Stimulated activated CD8-positive, alpha-beta memory T cell treated with anti-CD3 and anti-CD28 coated beads, Interleukin-12 subunit alpha, Interleukin-12 subunit beta, amount 100 ng/mL, for 24 hours (primary cell): ENCODE data around the gene GCAT.
A peak's percentile ranks its signal among the peaks of the same experiment; 100 is the strongest.

Source experiments
- DNase-seq: peaks from one replicate; pipeline ENCODE4 v3.0.0-alpha.2; 2020; ENCODE audit errors: extremely low read depth

Gene GCAT

GRCh38 chr22:37809672-37810333 is 2.1 kb downstream of the GCAT start:
- no peak for DNase-seq

DNA sequence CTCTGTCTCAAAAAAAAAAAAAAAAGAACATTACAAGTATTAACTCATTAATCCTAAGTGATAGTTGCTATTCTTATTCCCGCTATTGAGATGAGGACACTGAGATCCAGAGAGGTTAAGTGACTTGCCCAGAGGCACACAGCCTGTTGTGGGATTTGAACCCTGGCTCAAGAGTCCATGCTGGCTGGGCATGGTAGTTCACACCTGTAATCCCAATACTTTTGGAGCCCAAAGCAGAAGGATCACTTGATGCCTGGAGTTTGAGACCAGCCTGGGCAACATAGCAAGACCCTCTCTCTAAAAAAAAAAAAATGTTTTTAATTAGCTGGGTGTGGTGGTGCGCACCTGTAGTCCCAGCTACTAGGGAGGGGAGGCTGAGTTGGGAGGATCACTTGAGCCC is 4.1 kb downstream of the GCAT start:
- no peak for DNase-seq

- no peak for DNase-seq
Measured at GRCh38 chr22:37812869-37813678, 5.3 kb downstream of the GCAT start.

- DNase-seq, result no peak
Measured at GRCh38 chr22:37815593-37815992, 7.9 kb downstream of the GCAT start.

- DNase-seq, result no peak
Measured at GRCh38 chr22:37816543-37817180, 8.9 kb downstream of the GCAT start.

- DNase-seq, result peak; percentile 49
Measured at GRCh38 chr22:37817705-37818408, 10.1 kb downstream of the GCAT start.

DNA sequence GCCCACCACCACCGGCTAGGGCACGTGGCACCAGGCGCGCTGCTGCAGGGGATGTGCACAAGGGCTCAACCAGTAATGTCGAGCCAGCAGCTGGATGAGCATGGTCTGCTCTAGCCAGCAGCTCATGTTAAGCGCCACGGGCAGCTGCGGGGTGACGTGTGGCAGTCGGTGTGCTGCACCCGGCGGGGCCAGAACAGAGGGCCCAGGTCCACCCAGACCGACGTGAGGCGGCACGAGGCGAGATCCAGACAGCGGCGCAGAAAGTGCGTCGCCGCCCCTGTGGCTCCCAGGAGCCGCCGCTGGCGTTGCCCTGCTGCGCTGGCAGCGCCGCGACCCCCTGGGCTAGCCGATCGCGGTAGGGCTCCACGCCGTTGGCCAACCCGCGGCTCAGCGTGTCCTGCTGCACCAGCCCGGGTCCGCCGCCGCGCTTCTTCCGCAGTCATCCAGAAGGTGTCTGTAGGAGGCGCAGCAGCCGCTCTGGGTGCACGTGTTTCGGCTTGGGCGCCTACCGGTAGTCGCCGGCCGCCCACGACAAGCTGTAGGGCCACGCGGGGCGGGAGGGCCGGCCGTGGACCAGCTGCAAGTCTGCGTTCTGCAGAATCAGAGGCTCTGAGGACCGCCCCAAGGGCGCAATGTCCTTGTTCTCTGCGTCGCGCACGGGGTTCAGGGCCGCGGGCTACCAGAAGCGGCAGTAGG is 10.8 kb downstream of the GCAT start:
- peak; percentile 28 for DNase-seq

DNA sequence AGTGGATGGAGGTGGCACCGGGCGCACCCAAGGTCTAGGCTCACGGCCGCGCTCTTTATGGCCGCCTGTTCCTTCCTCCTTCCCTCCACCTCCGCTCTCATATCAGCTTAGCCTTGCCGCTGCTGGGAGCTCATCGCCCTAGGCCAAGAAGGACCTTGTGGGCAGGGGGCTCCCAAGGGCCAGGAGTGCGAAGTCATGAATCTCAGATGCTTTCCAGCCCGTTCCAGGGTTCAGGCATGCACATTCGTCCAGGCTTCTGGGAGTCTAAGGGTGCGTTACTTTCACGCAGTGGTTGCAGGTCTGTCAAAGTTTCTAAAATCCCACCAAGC is 11.3 kb downstream of the GCAT start:
- no peak for DNase-seq

GRCh38 chr22:37820350-37820749 is 12.6 kb downstream of the GCAT start:
- no peak for DNase-seq

- no peak for DNase-seq
Measured at GRCh38 chr22:37822079-37822833, 14.5 kb downstream of the GCAT start.

GRCh38 chr22:37823134-37823985 is 15.6 kb downstream of the GCAT start, which contains the start of gene GALR3:
Gene GALR3 (plus strand): TSS chr22:37823382. CDS start chr22:37823407, 25 bp downstream.
- DNase-seq, result no peak

DNA sequence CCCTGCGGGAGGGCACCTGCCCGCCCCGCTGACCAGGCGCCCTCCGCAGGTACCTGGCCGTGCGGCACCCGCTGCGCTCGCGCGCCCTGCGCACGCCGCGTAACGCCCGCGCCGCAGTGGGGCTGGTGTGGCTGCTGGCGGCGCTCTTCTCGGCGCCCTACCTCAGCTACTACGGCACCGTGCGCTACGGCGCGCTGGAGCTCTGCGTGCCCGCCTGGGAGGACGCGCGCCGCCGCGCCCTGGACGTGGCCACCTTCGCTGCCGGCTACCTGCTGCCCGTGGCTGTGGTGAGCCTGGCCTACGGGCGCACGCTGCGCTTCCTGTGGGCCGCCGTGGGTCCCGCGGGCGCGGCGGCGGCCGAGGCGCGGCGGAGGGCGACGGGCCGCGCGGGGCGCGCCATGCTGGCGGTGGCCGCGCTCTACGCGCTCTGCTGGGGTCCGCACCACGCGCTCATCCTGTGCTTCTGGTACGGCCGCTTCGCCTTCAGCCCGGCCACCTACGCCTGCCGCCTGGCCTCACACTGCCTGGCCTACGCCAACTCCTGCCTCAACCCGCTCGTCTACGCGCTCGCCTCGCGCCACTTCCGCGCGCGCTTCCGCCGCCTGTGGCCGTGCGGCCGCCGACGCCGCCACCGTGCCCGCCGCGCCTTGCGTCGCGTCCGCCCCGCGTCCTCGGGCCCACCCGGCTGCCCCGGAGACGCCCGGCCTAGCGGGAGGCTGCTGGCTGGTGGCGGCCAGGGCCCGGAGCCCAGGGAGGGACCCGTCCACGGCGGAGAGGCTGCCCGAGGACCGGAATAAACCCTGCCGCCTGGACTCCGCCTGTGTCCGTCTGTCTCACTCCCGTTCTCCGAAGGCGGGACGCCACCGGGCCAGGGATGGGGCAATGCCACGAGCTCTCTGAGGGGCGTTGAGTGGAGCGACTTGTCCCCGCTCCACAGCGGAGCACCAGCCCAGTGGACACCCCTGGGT is 17.2 kb downstream of the GCAT start:
- no peak for DNase-seq

- DNase-seq, result no peak
Measured at GRCh38 chr22:37827056-37827455, 19.3 kb downstream of the GCAT start.

DNA sequence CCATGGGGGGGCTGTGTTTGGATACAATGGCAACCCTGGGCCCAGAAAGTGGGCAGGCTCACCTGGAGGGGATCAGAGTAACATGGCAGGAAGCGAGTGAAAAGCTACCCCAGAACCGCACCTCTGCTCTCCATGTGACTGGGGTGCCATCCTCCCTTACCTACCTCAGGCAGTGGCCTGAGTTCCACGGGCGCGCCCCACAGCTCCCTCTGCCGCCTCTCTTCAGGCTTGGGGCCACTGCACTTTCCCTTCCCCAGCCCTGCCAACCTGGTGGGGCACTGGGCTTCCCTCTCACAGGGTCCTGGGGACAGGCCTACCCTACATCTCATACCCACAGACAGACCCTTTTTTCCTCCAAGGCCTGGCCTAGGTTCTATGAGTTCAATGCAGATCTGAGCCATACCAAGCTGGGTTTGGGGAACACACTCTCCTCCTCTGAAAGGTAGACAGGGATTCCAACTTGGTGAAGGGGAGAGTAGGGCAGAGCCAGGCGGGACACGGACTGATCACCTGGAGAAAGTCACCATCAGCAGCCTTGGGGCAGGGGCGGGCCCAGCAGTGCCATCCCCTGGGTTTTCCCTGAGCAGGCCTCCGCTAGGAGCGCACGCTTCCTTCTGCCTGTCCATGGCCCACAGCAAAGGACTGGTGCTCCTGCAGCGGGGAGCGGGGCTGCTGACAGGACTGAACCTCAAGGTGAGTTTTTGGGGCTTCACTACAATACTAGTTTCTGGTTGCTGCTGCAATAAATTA is 22.5 kb downstream of the GCAT start:
- DNase-seq, result no peak

DNA sequence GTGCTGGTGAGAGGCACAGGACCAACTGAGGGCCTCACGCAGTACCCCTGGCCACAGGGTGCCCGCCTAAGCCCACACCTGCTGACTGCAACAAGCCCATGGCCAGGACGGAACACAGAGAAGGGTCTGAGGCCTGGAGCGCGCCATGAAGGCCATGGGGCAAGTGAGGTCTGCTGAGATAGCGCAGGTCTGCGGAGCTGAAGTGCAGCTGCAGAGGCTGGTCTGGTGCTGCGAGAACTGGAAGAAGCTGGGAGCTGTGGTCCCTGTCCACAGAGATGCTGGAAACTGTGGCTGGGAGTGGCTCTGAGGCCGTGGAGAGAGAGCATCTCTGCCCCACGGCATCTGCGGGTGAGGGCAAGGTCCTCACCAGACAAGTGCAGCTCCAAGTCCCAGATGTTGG is 23.7 kb downstream of the GCAT start:
- DNase-seq, result no peak

DNA sequence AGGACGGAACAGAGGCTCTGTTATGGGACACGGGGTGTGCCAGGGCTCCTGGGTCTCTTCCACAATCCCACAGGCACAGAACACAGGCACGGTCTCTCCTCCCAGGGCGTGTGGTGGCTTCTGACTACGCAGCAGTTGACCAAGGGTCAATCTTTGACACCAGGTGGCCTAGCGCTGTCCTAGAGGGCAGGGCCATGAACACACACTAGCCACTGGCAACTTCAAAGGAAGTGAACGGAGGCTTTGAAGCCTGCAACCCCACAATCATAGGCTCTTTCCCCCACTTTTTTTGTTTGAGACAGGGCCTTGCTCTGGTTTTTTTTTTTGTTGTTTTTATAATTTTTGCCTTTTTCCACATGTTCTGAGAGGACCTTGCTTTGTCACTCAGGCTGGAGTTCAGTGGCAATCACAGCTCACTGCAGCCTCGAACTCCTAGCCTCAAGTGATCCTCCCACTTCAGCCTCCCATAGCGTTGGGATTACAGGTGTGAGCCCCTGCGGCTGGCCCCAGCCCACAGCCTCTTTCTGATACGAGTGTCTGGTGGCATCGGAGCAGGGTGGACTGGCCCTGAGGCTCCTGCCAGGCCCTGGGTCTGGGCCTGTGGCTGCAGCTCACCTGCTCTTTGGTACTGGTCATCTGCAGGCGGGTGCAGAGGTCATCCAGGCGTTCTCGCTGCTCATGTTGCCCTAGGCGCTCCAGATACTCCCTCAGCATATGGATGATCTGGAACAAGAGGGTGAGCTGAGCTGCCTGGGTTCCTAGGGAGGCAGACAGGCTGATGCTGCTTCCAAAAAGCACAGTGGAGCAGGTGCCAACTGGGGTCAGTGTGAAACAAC is 24.5 kb downstream of the GCAT start:
- no peak for DNase-seq
